ENCODE results near the gene DTX3.

- no peak for TF ChIP-seq CTCF (conservative IDR thresholded peaks at IDR 0.05; ENCODE audit: low read depth, low read length)
- TF ChIP-seq EZH2 (IDR thresholded peaks at IDR 0.05; ENCODE audit: low read length, unreplicated experiment), result no peak
Observed at GRCh38 chr12:57576613-57577160, 27.9 kb upstream of the DTX3 start.
